Testis (tissue), 3 donors: ENCODE measurements around the gene SCN4A. TPM values are rescaled to one million over a fixed set of nuclear protein-coding genes. Genes with fewer than 3 reads are reported as not detected.

Experiments used
- DNase-seq: peaks from one replicate; pipeline ENCODE4 v3.0.0-alpha.2; 2019
- H3K27ac ChIP-seq, 2 donors: fragments of 200-600 bp; sonication (generic); one replicate each; pipeline ENCODE4 v1.5.1; 2019
- H3K27me3 ChIP-seq: fragments of 200-600 bp; sonication (generic); one replicate; pipeline ENCODE4 v1.5.1; 2019
- H3K36me3 ChIP-seq: fragments of 200-600 bp; sonication (generic); one replicate; pipeline ENCODE4 v1.5.1; 2017; ENCODE audit warnings: low read depth; ENCODE audit errors: missing control alignments
- H3K4me1 ChIP-seq: fragments of 200-600 bp; sonication (generic); one replicate; pipeline ENCODE4 v1.5.1; 2019
- H3K4me3 ChIP-seq, 2 donors: fragments of 200-600 bp; sonication (generic); one replicate each; pipeline ENCODE4 v1.5.1; 2017 to 2019
- H3K9me3 ChIP-seq: fragments of 200-600 bp; sonication (generic); one replicate; pipeline ENCODE4 v1.5.1; 2017
- POLR2A ChIP-seq: fragments of 450-650 bp; IDR thresholded peaks from one replicate; pipeline ENCODE4 v1.6.1; 2017; ENCODE audit warnings: antibody characterized with exemption, mild to moderate bottlenecking, moderate library complexity
- WGBS, 2 donors: methylation state at CpG; one replicate each; pipeline ENCODE4 v1.1.5; 2018; 5-methylcytosine and 5-hydroxymethylcytosine counted together
- intact Hi-C: fragments of 100-400 bp; cut with DNase I; formaldehyde crosslinking; loops from one replicate; pipeline ENCODE4 v1.15.1; 2023; ENCODE audit warnings: low total_unique reads
- polyA plus RNA-seq: library from polyadenylated mRNA; stranded (reverse); fragments of 350-450 nt; fragmentation: Illumina TruSeq; extraction: RNeasy Lipid Tissue Mini Kit (QIAGEN cat#74804); gene quantifications from one replicate; pipeline ENCODE4 v1.2.3, GENCODE V29; 2014; ENCODE audit warnings: low read depth, low replicate concordance; ENCODE audit not compliant: insufficient read depth
- total RNA-seq, 2 donors: library from RNA; depleted of rRNA; stranded (reverse); fragments of >200 nt; gene quantifications; one replicate each; pipeline ENCODE4 v1.2.3, GENCODE V29; 2016
- TF ChIP-seq, protein P1 (sequence below), 3 experiments: fragments of 450-650 bp in 2 of 3; fragments of 200-600 bp in 1 of 3; sonication (generic) in 1 of 3; IDR thresholded peaks; one replicate each; pipeline ENCODE4 v1.5.1; 2016 to 2019; ENCODE audit warnings: antibody characterized with exemption in 3 of 3, mild to moderate bottlenecking in 2 of 3, moderate library complexity in 1 of 3

Gene SCN4A
- total and polyA plus RNA-seq, 3 donors from 2014 or later: 2.0 to 2.8 (median 2.3) TPM

- TF ChIP-seq, protein P1, sequence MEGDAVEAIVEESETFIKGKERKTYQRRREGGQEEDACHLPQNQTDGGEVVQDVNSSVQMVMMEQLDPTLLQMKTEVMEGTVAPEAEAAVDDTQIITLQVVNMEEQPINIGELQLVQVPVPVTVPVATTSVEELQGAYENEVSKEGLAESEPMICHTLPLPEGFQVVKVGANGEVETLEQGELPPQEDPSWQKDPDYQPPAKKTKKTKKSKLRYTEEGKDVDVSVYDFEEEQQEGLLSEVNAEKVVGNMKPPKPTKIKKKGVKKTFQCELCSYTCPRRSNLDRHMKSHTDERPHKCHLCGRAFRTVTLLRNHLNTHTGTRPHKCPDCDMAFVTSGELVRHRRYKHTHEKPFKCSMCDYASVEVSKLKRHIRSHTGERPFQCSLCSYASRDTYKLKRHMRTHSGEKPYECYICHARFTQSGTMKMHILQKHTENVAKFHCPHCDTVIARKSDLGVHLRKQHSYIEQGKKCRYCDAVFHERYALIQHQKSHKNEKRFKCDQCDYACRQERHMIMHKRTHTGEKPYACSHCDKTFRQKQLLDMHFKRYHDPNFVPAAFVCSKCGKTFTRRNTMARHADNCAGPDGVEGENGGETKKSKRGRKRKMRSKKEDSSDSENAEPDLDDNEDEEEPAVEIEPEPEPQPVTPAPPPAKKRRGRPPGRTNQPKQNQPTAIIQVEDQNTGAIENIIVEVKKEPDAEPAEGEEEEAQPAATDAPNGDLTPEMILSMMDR (IDR thresholded peaks at IDR 0.05): no peak
- no peak for TF ChIP-seq POLR2A
- Histone ChIP-seq H3K4me3 (no peak overlapping the region), H3K27ac (no peak overlapping the region), H3K36me3 (no peaks in the 10 kb centered on the region), H3K4me1 (no peaks in the 10 kb centered on the region), H3K27me3 (no peaks in the 10 kb centered on the region), H3K9me3 (no peaks in the 10 kb centered on the region)
- intact Hi-C loops: no loop called here
- WGBS, 2 donors: 91 to 92% methylated on average over 4 of the region's 4 CpGs
- no peak for DNase-seq
These were observed 34.8 kb downstream of the SCN4A start for GRCh38 chr17:63937920-63938319.

GRCh38 chr17:63937319-63937718 lies 35.4 kb downstream of the SCN4A start:
- no peak for DNase-seq
- H3K27me3 ChIP-seq: no peaks in the 10 kb centered on the region
- no peaks in the 10 kb centered on the region for H3K4me1 ChIP-seq
- WGBS, 2 donors: 88% methylated on average over 6 of the region's 6 CpGs
- H3K27ac ChIP-seq: no peak overlapping the region
- intact Hi-C loops: no loop called here
- TF ChIP-seq POLR2A: no peak
- TF ChIP-seq, protein P1 (IDR thresholded peaks at IDR 0.05): no peak
- H3K36me3 ChIP-seq: no peaks in the 10 kb centered on the region
- no peaks in the 10 kb centered on the region for H3K9me3 ChIP-seq
- H3K4me3 ChIP-seq: no peak overlapping the region

DNA sequence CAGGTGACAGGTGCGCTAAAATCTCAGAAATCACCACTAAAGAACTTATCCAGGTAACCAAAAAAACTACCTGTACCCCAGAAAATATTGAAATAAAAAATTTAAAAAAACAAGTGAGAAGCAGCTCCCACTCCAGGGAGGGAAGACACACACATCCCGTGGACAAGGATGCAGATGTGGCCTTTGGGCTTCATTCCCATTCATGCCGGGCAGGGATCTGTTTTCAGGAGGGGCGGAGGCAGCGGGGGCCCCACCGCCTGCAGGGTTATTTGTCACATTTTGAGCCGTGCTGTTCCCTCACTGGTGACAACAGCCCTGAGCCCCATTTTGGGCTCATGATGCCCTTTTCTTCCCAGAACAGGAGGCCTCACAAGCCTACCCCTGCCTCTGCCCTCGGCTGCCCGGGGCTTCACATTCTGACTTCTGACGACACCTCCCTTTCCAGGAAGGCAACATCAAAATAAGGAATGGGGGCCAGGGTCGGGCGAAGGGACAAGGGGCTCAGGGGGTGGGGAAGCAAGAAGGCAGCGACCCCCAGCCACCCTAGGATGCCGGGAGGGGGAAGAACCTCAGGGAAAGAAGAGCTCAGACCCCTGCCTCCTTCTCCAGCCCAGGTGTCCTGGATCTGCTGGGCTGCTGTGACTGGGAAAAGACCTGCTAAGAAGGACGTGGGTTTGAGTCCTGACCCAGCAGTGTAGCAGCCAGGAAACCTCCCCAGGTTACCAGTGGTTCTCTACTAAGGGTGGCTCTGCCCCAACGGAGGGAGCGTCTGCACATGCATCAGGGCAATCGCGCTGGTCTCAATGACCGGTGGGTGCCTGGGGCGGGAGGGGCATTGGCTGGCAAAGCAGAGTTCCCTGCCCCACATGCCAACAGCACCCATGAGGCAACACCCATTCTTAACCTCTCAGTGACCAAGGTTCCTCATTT lies 38.3 kb downstream of the SCN4A start:
- intact Hi-C loops: no loop called here

GRCh38 chr17:63933598-63933997 lies 39.1 kb downstream of the SCN4A start:
- H3K4me3 ChIP-seq: no peak overlapping the region
- TF ChIP-seq, protein P1 (IDR thresholded peaks at IDR 0.05): no peak
- TF ChIP-seq POLR2A: no peak
- H3K27me3 ChIP-seq: no peaks in the 10 kb centered on the region
- no peak overlapping the region for H3K27ac ChIP-seq
- intact Hi-C loops: no loop called here
- H3K36me3 ChIP-seq: no peaks in the 10 kb centered on the region
- no peak for DNase-seq
- 62% methylated on average over 7 to 8 of the region's 8 CpGs for WGBS, 2 donors
- no peaks in the 10 kb centered on the region for H3K9me3 ChIP-seq
- H3K4me1 ChIP-seq: peaks cover 3% of the 10 kb centered on the region

More for the DNA sequence above, 38.3 kb downstream of the SCN4A start:
- Histone ChIP-seq H3K9me3 (no peaks in the 10 kb centered on the region), H3K4me1 (peaks cover 3% of the 10 kb centered on the region), H3K36me3 (no peaks in the 10 kb centered on the region), H3K27me3 (no peaks in the 10 kb centered on the region), H3K4me3 (no peak overlapping the region), H3K27ac (no peak overlapping the region)
- 81 to 87% methylated on average over 21 of the region's 21 CpGs for WGBS, 2 donors
- TF ChIP-seq, protein P1 (IDR thresholded peaks at IDR 0.05): no peak
- TF ChIP-seq POLR2A: no peak
- no peak for DNase-seq
